GM10266 (cell line): ENCODE data around the gene GRK1.
"Not testable (repeated sequence)": the region's sequence is repeated elsewhere in the genome, so short reads cannot be mapped to it uniquely, and the experiment has no call there.

Source experiments
- DNase-seq: peaks from one replicate; pipeline ENCODE4 v3.0.0; 2012; ENCODE audit errors: extremely low spot score
- TF ChIP-seq, protein P1 (sequence below): IDR thresholded peaks from 2 replicates; pipeline ENCODE4 v1.5.1; 2012; ENCODE audit warnings: mild to moderate bottlenecking, low read depth; ENCODE audit not compliant: control insufficient read depth, insufficient read depth; ENCODE audit errors: missing control alignments

The GRK1 gene

DNA sequence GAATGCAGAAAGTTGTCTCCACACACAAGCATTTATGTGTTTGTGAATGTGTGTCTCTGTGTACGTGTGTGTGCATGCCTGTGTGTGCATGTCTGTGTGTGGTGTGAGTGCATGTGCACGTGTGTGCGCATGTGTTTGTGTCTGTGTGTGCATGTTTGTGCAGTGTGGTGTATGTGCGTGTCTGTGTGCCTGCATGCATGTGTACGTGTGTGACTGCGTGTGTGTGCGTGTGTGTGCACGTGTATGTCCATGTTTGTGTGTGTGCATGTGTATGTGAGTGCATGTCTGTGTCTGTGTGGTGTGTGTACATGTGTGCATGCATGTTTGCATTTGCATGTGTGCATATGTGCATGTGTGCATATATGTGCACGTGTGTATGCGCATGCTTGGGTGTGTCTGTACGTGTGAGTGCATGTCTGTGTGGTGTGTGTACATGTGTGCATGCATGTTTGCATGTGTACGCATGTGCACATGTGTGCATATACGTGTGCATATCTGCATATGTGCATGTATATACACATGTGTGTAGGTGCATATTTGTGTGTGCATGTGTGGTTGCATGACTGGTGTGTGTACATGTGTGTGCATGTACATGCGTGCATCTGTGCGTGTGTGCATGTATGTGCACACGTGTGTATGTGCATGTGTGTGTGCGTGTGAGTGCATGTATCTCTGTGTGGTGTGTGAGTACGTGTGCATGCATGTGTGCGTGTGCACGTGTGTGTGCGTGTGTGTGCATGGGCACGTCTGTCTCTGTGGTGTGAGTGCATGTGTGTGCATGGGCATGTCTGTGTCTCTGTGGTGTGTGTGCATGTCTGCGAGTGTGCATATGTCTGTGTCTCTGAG lies 83.8 kb downstream of the GRK1 start:
- no peak for DNase-seq
- TF ChIP-seq, protein P1, sequence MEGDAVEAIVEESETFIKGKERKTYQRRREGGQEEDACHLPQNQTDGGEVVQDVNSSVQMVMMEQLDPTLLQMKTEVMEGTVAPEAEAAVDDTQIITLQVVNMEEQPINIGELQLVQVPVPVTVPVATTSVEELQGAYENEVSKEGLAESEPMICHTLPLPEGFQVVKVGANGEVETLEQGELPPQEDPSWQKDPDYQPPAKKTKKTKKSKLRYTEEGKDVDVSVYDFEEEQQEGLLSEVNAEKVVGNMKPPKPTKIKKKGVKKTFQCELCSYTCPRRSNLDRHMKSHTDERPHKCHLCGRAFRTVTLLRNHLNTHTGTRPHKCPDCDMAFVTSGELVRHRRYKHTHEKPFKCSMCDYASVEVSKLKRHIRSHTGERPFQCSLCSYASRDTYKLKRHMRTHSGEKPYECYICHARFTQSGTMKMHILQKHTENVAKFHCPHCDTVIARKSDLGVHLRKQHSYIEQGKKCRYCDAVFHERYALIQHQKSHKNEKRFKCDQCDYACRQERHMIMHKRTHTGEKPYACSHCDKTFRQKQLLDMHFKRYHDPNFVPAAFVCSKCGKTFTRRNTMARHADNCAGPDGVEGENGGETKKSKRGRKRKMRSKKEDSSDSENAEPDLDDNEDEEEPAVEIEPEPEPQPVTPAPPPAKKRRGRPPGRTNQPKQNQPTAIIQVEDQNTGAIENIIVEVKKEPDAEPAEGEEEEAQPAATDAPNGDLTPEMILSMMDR = no peak

- DNase-seq = no peak
- TF ChIP-seq, protein P1 = no peak
Measured at GRCh38 chr13:113751491-113751890, 84.5 kb downstream of the GRK1 start.

GRCh38 chr13:113752211-113752986 lies 85.4 kb downstream of the GRK1 start:
- not testable (repeated sequence) for DNase-seq

DNA sequence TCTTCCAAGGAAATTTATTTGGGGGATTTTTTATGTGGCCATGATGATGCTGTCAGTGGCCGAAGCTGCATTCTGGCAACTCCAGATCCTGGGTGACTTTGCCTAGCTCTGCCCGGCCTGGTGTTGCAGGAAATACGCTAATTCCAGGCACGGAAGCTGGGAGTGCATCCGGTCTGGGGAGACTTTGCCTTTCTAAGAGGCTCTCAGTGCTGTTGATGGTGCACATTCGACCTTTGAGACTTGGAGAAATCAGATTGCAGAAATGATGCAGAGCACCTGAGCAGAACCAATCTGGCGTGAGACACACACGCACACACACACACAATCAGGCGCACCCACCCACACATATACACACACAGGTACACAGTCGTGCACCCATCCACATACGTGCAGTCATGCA lies 86.2 kb downstream of the GRK1 start:
- TF ChIP-seq, protein P1 = no peak
- DNase-seq = no peak

DNA sequence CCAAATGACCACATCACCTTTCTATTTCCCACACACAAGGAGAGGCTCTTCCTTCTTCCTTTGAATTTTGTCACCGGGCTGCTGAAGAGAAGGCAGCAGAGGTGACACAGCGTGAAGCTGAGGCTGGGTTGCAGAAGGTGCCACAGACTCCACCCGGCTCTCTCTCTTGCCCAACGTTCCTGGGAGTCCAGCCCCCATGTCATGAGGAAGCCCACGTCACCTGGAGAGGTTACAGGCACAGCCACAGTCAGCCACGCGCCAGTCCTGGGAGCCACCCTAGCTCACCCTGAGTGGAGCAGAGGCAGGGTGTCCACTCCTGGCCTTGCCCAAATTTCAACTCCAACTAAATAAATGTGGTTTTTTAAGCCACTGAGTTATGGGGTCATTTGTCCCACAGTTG lies 87.2 kb downstream of the GRK1 start:
- TF ChIP-seq, protein P1 = no peak
- DNase-seq = no peak

DNA sequence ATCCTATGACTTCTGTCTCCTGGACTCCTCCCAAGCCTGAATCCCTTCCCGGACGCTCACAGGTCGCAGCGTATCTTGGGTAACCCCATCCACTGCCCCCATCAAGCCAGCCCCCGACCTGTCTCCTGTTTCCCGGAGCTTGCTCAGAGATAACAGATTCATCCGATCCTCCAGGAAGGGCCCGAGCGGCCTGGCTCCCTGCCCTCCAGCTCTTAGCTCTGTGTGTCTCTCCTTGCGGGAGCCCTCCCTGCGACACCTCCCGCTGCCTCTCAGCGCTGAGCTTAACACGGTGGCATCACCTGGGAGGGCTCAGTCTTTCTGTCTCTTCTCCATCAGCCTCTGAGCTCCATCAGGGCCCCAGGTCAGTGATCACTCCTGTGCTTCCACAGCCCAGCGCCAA lies 87.7 kb downstream of the GRK1 start:
- no peak for DNase-seq
- TF ChIP-seq, protein P1 = no peak

- TF ChIP-seq, protein P1 = no peak
- DNase-seq = no peak
Measured at GRCh38 chr13:113756441-113757097, 89.5 kb downstream of the GRK1 start.
